MM.1S (cell line): ENCODE measurements around the gene SEPTIN5.
"Not testable (repeated sequence)": the region's sequence is repeated elsewhere in the genome, so short reads cannot be mapped to it uniquely, and the experiment has no call there.

ENCODE experiments used
- DNase-seq: peaks from one replicate; pipeline ENCODE4 v3.0.0-alpha.2; 2015
- H2AFZ ChIP-seq: fragments of 300-600 bp; sonication (generic); 2 replicates; pipeline ENCODE4 v1.6.0; 2016; ENCODE audit warnings: antibody characterized with exemption, low read length
- H3F3A ChIP-seq: fragments of 300-600 bp; sonication (generic); 2 replicates; pipeline ENCODE4 v1.6.1; 2016; ENCODE audit warnings: mild to moderate bottlenecking, antibody characterized with exemption, low read length, moderate library complexity, mixed read lengths; ENCODE audit not compliant: insufficient read depth
- H3K27ac ChIP-seq: fragments of 300-600 bp; sonication (generic); 2 replicates; pipeline ENCODE4 v1.5.1; 2016; ENCODE audit warnings: mild to moderate bottlenecking, low read length
- H3K27me3 ChIP-seq: fragments of 300-600 bp; sonication (generic); replicated peaks from 2 replicates; pipeline ENCODE4 v1.6.0; 2016; ENCODE audit warnings: low read length; ENCODE audit not compliant: insufficient read depth
- H3K36me3 ChIP-seq: fragments of 300-600 bp; sonication (generic); replicated peaks from 2 replicates; pipeline ENCODE4 v1.6.1; 2016; ENCODE audit warnings: mild to moderate bottlenecking, low read length, mixed read lengths; ENCODE audit not compliant: insufficient read depth
- H3K4me1 ChIP-seq: fragments of 300-600 bp; sonication (generic); 2 replicates; pipeline ENCODE4 v1.6.1; 2016; ENCODE audit warnings: low read length, mixed read lengths
- H3K4me2 ChIP-seq: fragments of 300-600 bp; sonication (generic); 2 replicates; pipeline ENCODE4 v1.6.0; 2016; ENCODE audit warnings: low read depth, low read length
- H3K4me3 ChIP-seq: fragments of 300-600 bp; sonication (generic); 2 replicates; pipeline ENCODE4 v1.5.1; 2016; ENCODE audit warnings: low read length, mixed read lengths
- H3K79me2 ChIP-seq: fragments of 300-600 bp; sonication (generic); 2 replicates; pipeline ENCODE4 v1.6.1; 2016; ENCODE audit warnings: mixed run types, low read length, mixed read lengths
- H3K9ac ChIP-seq: fragments of 300-600 bp; sonication (generic); 2 replicates; pipeline ENCODE4 v1.6.1; 2016; ENCODE audit warnings: low read length, mixed read lengths
- H3K9me2 ChIP-seq: fragments of 300-600 bp; sonication (generic); replicated peaks from 2 replicates; pipeline ENCODE4 v1.6.1; 2016; ENCODE audit warnings: mild to moderate bottlenecking, low read length, mixed read lengths; ENCODE audit not compliant: insufficient read depth
- H3K9me3 ChIP-seq: fragments of 300-600 bp; sonication (generic); replicated peaks from 2 replicates; pipeline ENCODE4 v1.6.1; 2016; ENCODE audit warnings: mild to moderate bottlenecking, low read length, mixed read lengths; ENCODE audit not compliant: insufficient read depth
- H4K20me1 ChIP-seq: fragments of 300-600 bp; sonication (generic); 2 replicates; pipeline ENCODE4 v1.6.1; 2016; ENCODE audit warnings: mild to moderate bottlenecking, low read length, moderate library complexity, mixed read lengths; ENCODE audit not compliant: insufficient read depth
- CTCF ChIP-seq: fragments of 300-600 bp; sonication (generic); IDR thresholded peaks from 2 replicates; pipeline ENCODE4 v1.5.1; 2016; ENCODE audit warnings: antibody characterized with exemption, low read length, mixed read lengths
- EZH2 ChIP-seq: fragments of 300-600 bp; sonication (generic); optimal IDR thresholded peaks from 2 replicates; pipeline ENCODE3; 2017; ENCODE audit warnings: low read depth, mild to moderate bottlenecking, antibody characterized with exemption, low read length, mixed read lengths
- EZH2phosphoT487 ChIP-seq: fragments of 300-600 bp; sonication (generic); IDR thresholded peaks from 2 replicates; pipeline ENCODE4 v1.6.1; 2018; ENCODE audit warnings: antibody characterized with exemption, low read length

Gene SEPTIN5

GRCh38 chr22:19723232-19723982 is 9.1 kb downstream of the SEPTIN5 start, which contains the start of gene GP1BB:
Gene GP1BB, plus strand, starts transcription at chr22:19723539. Its CDS starts 31 bp downstream, at chr22:19723570.
- Histone ChIP-seq H3K4me2 (no peak within 1 kb of the TSS), H3K79me2 (no peaks in the 10 kb centered on the region), H3K9me3 (no peaks in the 10 kb centered on the region), H3F3A (no peaks in the 10 kb centered on the region), H4K20me1 (no peaks in the 10 kb centered on the region), H3K4me3 (no peak within 1 kb of the TSS), H3K27ac (no peak within 1 kb of the TSS), H3K36me3 (no peaks in the 10 kb centered on the region), H3K4me1 (no peaks in the 10 kb centered on the region), H3K27me3 (peaks cover 80% of the 10 kb centered on the region), H3K9me2 (no peaks in the 10 kb centered on the region), H3K9ac (no peak within 1 kb of the TSS), H2AFZ (no peak within 1 kb of the TSS)
- no peak for DNase-seq
- no peak for TF ChIP-seq EZH2phosphoT487

- no peak overlapping the region for H3K4me2 ChIP-seq
- no peaks in the 10 kb centered on the region for H3F3A ChIP-seq
- H3K4me1 ChIP-seq: no peaks in the 10 kb centered on the region
- no peaks in the 10 kb centered on the region for H3K9me2 ChIP-seq
- H2AFZ ChIP-seq: no peak overlapping the region
- no peak overlapping the region for H3K4me3 ChIP-seq
- no peak overlapping the region for H3K27ac ChIP-seq
- no peaks in the 10 kb centered on the region for H3K9me3 ChIP-seq
- no peaks in the 10 kb centered on the region for H3K79me2 ChIP-seq
- H4K20me1 ChIP-seq: no peaks in the 10 kb centered on the region
- no peaks in the 10 kb centered on the region for H3K36me3 ChIP-seq
- DNase-seq: no peak
- TF ChIP-seq EZH2phosphoT487 (no peak), EZH2 (no peak), CTCF (no peak)
- no peak overlapping the region for H3K9ac ChIP-seq
- peaks cover 80% of the 10 kb centered on the region for H3K27me3 ChIP-seq
Observed at GRCh38 chr22:19723983-19724827, 9.9 kb downstream of the SEPTIN5 start.

- no peaks in the 10 kb centered on the region for H3K36me3 ChIP-seq
- DNase-seq: no peak
- no peaks in the 10 kb centered on the region for H3K4me1 ChIP-seq
- TF ChIP-seq CTCF (no peak), EZH2phosphoT487 (no peak), EZH2 (no peak)
- H3F3A ChIP-seq: no peaks in the 10 kb centered on the region
- no peak overlapping the region for H3K4me2 ChIP-seq
- no peaks in the 10 kb centered on the region for H3K79me2 ChIP-seq
- no peak overlapping the region for H3K9ac ChIP-seq
- no peaks in the 10 kb centered on the region for H4K20me1 ChIP-seq
- H3K4me3 ChIP-seq: no peak overlapping the region
- no peak overlapping the region for H3K27ac ChIP-seq
- H3K9me3 ChIP-seq: no peaks in the 10 kb centered on the region
- peaks cover 80% of the 10 kb centered on the region for H3K27me3 ChIP-seq
- H2AFZ ChIP-seq: no peak overlapping the region
- H3K9me2 ChIP-seq: no peaks in the 10 kb centered on the region
Observed at GRCh38 chr22:19724927-19725661, 10.8 kb downstream of the SEPTIN5 start.

- peaks cover 71% of the 10 kb centered on the region for H3K27me3 ChIP-seq
- not testable (repeated sequence) for H3K4me1 ChIP-seq, H4K20me1 ChIP-seq
Observed at GRCh38 chr22:19726064-19726788, 11.9 kb downstream of the SEPTIN5 start.

More at GRCh38 chr22:19726064-19726788, 11.9 kb downstream of the SEPTIN5 start:
- H3K9me2 ChIP-seq, H3K9ac ChIP-seq, H2AFZ ChIP-seq, H3K4me3 ChIP-seq, H3F3A ChIP-seq, DNase-seq, H3K79me2 ChIP-seq, H3K36me3 ChIP-seq, H3K4me2 ChIP-seq, H3K9me3 ChIP-seq, H3K27ac ChIP-seq: not testable (repeated sequence)
